Loucy (cell line): Measurements from ENCODE around the gene ATXN2.
A peak's percentile ranks its signal among the peaks of the same experiment; 100 is the strongest.

ENCODE experiments used
- H2AFZ ChIP-seq: fragments of 200-600 bp; sonication (generic); 2 replicates; pipeline ENCODE4 v1.6.0; 2016; ENCODE audit warnings: antibody characterized with exemption, mild to moderate bottlenecking, low read length, moderate library complexity
- H3F3A ChIP-seq: fragments of 200-600 bp; 2 replicates; pipeline ENCODE4 v1.6.0; 2016; ENCODE audit warnings: antibody characterized with exemption, low read depth, mild to moderate bottlenecking
- H3K27me3 ChIP-seq: fragments of 200-600 bp; sonication (generic); 2 replicates; pipeline ENCODE4 v1.6.1; 2014; ENCODE audit warnings: low read length, mild to moderate bottlenecking; ENCODE audit not compliant: insufficient read depth, poor library complexity, severe bottlenecking
- H3K36me3 ChIP-seq: fragments of 200-600 bp; sonication (generic); 2 replicates; pipeline ENCODE4 v1.6.1; 2016; ENCODE audit warnings: low read length; ENCODE audit not compliant: insufficient read depth
- H3K4me1 ChIP-seq: fragments of 200-600 bp; sonication (generic); 2 replicates; pipeline ENCODE4 v1.5.1; 2014; ENCODE audit warnings: low read length, mild to moderate bottlenecking; ENCODE audit not compliant: insufficient read depth, poor library complexity, severe bottlenecking
- H3K4me2 ChIP-seq: fragments of 200-600 bp; sonication (generic); 2 replicates; pipeline ENCODE4 v1.6.0; 2014; ENCODE audit warnings: antibody characterized with exemption, low read length, low read depth, mild to moderate bottlenecking; ENCODE audit not compliant: poor library complexity, severe bottlenecking
- H3K4me3 ChIP-seq: fragments of 200-600 bp; sonication (generic); 2 replicates; pipeline ENCODE4 v1.5.1; 2014; ENCODE audit warnings: low read length, mild to moderate bottlenecking, mixed read lengths; ENCODE audit not compliant: poor library complexity, severe bottlenecking
- H3K79me2 ChIP-seq: fragments of 200-600 bp; sonication (generic); 2 replicates; pipeline ENCODE4 v1.6.1; 2014; ENCODE audit warnings: low read length; ENCODE audit not compliant: insufficient read depth
- H3K9ac ChIP-seq: fragments of 200-600 bp; sonication (generic); 2 replicates; pipeline ENCODE4 v1.6.0; 2014; ENCODE audit warnings: mild to moderate bottlenecking, low read depth, low read length, moderate library complexity; ENCODE audit not compliant: poor library complexity, severe bottlenecking
- H3K9me2 ChIP-seq: fragments of 200-600 bp; sonication (generic); replicated peaks from 2 replicates; pipeline ENCODE4 v1.6.1; 2016; ENCODE audit warnings: low read depth, low read length, mixed read lengths
- H3K9me3 ChIP-seq: fragments of 200-600 bp; sonication (generic); 2 replicates; pipeline ENCODE4 v1.6.1; 2014; ENCODE audit warnings: mild to moderate bottlenecking, antibody characterized with exemption, low read length, low read depth; ENCODE audit not compliant: insufficient read depth
- H4K20me1 ChIP-seq: fragments of 200-600 bp; sonication (generic); 2 replicates; pipeline ENCODE4 v1.6.0; 2014; ENCODE audit warnings: antibody characterized with exemption, low read length, mild to moderate bottlenecking; ENCODE audit not compliant: insufficient read depth, poor library complexity, severe bottlenecking
- EZH2phosphoT487 ChIP-seq: fragments of 200-600 bp; IDR thresholded peaks from 2 replicates; pipeline ENCODE4 v1.6.1; 2018; ENCODE audit warnings: antibody characterized with exemption, mild to moderate bottlenecking, moderate library complexity, borderline replicate concordance
- TF ChIP-seq, protein P1 (sequence below): fragments of 200-600 bp; sonication (generic); conservative IDR thresholded peaks from 2 replicates; pipeline ENCODE4 v1.5.1; 2014; ENCODE audit warnings: mild to moderate bottlenecking, antibody characterized with exemption, low read length

Gene ATXN2, protein sequence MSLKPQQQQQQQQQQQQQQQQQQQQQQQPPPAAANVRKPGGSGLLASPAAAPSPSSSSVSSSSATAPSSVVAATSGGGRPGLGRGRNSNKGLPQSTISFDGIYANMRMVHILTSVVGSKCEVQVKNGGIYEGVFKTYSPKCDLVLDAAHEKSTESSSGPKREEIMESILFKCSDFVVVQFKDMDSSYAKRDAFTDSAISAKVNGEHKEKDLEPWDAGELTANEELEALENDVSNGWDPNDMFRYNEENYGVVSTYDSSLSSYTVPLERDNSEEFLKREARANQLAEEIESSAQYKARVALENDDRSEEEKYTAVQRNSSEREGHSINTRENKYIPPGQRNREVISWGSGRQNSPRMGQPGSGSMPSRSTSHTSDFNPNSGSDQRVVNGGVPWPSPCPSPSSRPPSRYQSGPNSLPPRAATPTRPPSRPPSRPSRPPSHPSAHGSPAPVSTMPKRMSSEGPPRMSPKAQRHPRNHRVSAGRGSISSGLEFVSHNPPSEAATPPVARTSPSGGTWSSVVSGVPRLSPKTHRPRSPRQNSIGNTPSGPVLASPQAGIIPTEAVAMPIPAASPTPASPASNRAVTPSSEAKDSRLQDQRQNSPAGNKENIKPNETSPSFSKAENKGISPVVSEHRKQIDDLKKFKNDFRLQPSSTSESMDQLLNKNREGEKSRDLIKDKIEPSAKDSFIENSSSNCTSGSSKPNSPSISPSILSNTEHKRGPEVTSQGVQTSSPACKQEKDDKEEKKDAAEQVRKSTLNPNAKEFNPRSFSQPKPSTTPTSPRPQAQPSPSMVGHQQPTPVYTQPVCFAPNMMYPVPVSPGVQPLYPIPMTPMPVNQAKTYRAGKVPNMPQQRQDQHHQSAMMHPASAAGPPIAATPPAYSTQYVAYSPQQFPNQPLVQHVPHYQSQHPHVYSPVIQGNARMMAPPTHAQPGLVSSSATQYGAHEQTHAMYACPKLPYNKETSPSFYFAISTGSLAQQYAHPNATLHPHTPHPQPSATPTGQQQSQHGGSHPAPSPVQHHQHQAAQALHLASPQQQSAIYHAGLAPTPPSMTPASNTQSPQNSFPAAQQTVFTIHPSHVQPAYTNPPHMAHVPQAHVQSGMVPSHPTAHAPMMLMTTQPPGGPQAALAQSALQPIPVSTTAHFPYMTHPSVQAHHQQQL

DNA sequence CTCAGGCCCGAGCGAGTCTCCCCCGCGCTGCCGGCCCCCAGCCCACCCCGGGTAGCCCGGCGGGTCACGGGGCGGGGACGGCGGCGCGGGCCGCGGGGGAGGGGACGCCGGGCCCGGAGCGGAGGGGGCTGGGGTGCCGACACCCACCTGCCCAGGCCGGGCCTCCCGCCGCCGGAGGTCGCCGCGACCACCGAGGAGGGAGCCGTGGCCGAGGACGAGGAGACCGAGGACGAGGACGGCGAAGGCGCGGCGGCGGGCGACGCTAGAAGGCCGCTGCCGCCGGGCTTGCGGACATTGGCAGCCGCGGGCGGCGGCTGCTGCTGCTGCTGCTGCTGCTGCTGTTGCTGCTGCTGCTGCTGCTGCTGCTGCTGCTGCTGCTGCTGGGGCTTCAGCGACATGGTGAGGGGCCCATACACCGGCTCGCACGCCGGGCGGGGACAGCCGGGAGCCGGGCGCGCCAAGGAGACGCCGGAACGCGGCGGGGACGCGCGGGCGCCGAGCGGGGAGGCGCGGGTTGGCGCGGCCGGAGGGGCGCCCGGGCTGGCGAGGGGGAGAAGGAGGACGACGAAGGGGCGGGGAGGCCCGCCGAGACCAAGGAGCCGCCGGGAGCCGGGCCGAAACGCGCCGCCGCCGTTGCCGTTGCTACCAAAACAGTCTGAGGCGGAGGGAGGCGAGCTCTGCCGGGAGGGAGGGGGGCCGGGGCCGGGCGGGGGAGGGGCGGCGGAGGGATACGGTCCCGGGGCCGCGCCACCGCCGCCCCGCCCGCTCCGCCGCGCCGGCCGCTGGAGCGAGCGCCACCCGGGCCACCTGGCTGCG, at the start of gene ATXN2:
TSS of gene ATXN2 (minus strand) at position 679 of the 816 bp plus-strand sequence. CDS start at position 398, 281 bp downstream.
- peak within 1 kb of the TSS; percentile 90 for H3K4me2 ChIP-seq
- H3K4me3 ChIP-seq: peak within 1 kb of the TSS; percentile 80
- H4K20me1 ChIP-seq: peaks cover 44% of the 10 kb centered on the region
- H3K79me2 ChIP-seq: peaks cover 47% of the 10 kb centered on the region
- TF ChIP-seq, protein P1, sequence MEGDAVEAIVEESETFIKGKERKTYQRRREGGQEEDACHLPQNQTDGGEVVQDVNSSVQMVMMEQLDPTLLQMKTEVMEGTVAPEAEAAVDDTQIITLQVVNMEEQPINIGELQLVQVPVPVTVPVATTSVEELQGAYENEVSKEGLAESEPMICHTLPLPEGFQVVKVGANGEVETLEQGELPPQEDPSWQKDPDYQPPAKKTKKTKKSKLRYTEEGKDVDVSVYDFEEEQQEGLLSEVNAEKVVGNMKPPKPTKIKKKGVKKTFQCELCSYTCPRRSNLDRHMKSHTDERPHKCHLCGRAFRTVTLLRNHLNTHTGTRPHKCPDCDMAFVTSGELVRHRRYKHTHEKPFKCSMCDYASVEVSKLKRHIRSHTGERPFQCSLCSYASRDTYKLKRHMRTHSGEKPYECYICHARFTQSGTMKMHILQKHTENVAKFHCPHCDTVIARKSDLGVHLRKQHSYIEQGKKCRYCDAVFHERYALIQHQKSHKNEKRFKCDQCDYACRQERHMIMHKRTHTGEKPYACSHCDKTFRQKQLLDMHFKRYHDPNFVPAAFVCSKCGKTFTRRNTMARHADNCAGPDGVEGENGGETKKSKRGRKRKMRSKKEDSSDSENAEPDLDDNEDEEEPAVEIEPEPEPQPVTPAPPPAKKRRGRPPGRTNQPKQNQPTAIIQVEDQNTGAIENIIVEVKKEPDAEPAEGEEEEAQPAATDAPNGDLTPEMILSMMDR: no peak
- TF ChIP-seq EZH2phosphoT487: no peak
- H3K36me3 ChIP-seq: no peaks in the 10 kb centered on the region
- H3K9me2 ChIP-seq: no peaks in the 10 kb centered on the region
- H3K9me3 ChIP-seq: no peaks in the 10 kb centered on the region
- peaks cover 29% of the 10 kb centered on the region for H3K4me1 ChIP-seq
- H3K27me3 ChIP-seq: no peaks in the 10 kb centered on the region
- H3K9ac ChIP-seq: peak within 1 kb of the TSS; percentile 74
- H2AFZ ChIP-seq: peak within 1 kb of the TSS; percentile 90
- no peaks in the 10 kb centered on the region for H3F3A ChIP-seq

DNA sequence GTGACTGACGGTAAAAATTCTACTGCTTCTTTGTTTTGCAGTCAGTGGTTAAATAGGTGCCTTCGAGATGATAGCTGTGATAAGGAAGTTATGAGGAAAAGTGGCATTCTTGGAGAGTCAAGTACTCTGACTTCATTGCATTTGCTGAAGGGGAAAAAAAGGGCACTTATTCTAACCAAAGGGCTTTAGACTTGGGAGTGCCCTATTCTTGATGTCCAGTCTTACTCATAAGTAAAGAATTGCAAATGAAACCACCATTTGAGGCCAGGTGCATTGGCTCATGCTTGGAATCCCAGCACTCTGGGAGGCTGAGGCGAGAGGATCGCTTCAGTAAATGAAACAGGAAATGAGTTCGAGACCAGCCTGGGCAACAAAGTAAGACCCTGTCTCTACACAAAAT, 46.3 kb upstream of the ATXN2 start:
- Histone ChIP-seq H3K27me3 (no peaks in the 10 kb centered on the region), H3K9ac (no peak overlapping the region), H3K4me2 (no peak overlapping the region), H3K9me2 (no peaks in the 10 kb centered on the region), H3K36me3 (peaks cover 66% of the 10 kb centered on the region), H3K79me2 (no peaks in the 10 kb centered on the region), H4K20me1 (no peaks in the 10 kb centered on the region), H3K9me3 (no peaks in the 10 kb centered on the region), H3F3A (no peaks in the 10 kb centered on the region), H3K4me1 (no peaks in the 10 kb centered on the region), H2AFZ (no peak overlapping the region), H3K4me3 (no peak overlapping the region)
- no peak for TF ChIP-seq EZH2phosphoT487
- TF ChIP-seq, protein P1: no peak

DNA sequence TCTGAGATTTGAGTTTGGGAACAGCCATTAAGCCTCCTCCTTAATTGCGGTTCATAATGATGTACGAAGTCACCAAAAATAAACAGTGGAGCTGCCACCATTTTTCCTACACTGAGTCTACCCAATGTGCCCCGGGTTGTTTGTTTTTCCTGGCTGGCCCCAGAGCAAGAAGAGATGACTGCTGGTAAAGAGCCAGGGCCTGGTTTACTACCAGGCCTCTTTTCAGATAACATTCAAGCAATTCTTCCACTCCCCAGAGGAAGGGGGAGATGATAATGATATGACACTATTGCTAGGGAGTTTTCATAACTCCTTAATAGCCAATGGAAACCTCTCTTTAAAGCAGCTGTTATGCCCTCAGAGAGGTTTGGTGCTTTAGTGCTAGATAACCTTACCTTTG, 44.3 kb upstream of the ATXN2 start:
- Histone ChIP-seq H3K9ac (no peak overlapping the region), H3K9me2 (no peaks in the 10 kb centered on the region), H4K20me1 (no peaks in the 10 kb centered on the region), H2AFZ (no peak overlapping the region), H3F3A (no peaks in the 10 kb centered on the region), H3K27me3 (no peaks in the 10 kb centered on the region), H3K9me3 (no peaks in the 10 kb centered on the region), H3K36me3 (peaks cover 52% of the 10 kb centered on the region), H3K79me2 (no peaks in the 10 kb centered on the region), H3K4me1 (no peaks in the 10 kb centered on the region), H3K4me2 (no peak overlapping the region), H3K4me3 (no peak overlapping the region)
- TF ChIP-seq EZH2phosphoT487: no peak
- TF ChIP-seq, protein P1: no peak
